Measurements from ENCODE around the gene LMX1B.

- TF ChIP-seq, protein P1, sequence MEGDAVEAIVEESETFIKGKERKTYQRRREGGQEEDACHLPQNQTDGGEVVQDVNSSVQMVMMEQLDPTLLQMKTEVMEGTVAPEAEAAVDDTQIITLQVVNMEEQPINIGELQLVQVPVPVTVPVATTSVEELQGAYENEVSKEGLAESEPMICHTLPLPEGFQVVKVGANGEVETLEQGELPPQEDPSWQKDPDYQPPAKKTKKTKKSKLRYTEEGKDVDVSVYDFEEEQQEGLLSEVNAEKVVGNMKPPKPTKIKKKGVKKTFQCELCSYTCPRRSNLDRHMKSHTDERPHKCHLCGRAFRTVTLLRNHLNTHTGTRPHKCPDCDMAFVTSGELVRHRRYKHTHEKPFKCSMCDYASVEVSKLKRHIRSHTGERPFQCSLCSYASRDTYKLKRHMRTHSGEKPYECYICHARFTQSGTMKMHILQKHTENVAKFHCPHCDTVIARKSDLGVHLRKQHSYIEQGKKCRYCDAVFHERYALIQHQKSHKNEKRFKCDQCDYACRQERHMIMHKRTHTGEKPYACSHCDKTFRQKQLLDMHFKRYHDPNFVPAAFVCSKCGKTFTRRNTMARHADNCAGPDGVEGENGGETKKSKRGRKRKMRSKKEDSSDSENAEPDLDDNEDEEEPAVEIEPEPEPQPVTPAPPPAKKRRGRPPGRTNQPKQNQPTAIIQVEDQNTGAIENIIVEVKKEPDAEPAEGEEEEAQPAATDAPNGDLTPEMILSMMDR (IDR thresholded peaks at IDR 0.05) = no peak
- TF ChIP-seq POLR2A (IDR thresholded peaks at IDR 0.05) = no peak
These were observed 74.3 kb downstream of the LMX1B start for GRCh38 chr9:126687930-126688461.

Data from lower leg skin (tissue), 3 donors.